Measurements from ENCODE around the gene PBX3.

Gene PBX3

GRCh38 chr9:125757834-125758233 is 10.7 kb downstream of the PBX3 start:
- no peak for TF ChIP-seq CTCF (IDR thresholded peaks at IDR 0.05)

GRCh38 chr9:125758986-125759763 is 12.0 kb downstream of the PBX3 start:
- 0 out of 2 replicates have a peak, but pooled peaks have one; percentile 12 for TF ChIP-seq CTCF (IDR thresholded peaks at IDR 0.05)

GRCh38 chr9:125759764-125760129 is 12.6 kb downstream of the PBX3 start:
- no peak for TF ChIP-seq CTCF (IDR thresholded peaks at IDR 0.05)

DNA sequence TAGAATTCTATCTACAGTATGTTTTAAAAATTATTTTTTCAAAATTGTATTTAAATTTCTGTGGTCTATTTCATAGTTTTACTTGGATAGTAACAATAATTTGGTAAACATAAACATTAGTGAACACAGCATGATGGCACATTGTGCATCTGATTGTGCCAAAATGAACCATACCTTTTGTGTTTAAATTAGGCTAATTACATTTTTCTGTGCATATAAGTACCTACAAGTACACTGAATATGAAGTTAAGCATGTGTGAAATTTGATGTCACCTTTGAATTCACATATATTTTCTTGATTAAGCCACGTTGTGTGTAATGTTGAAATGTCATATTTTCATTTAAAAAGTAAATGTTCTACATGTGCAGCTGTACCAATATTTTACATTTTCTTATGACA is 13.4 kb downstream of the PBX3 start:
- no peak for TF ChIP-seq CTCF (IDR thresholded peaks at IDR 0.05)

- no peak for TF ChIP-seq CTCF (IDR thresholded peaks at IDR 0.05)
Observed at GRCh38 chr9:125761676-125762450, 14.7 kb downstream of the PBX3 start.

GRCh38 chr9:125763394-125763801 is 16.2 kb downstream of the PBX3 start:
- TF ChIP-seq CTCF (IDR thresholded peaks at IDR 0.05), result no peak

DNA sequence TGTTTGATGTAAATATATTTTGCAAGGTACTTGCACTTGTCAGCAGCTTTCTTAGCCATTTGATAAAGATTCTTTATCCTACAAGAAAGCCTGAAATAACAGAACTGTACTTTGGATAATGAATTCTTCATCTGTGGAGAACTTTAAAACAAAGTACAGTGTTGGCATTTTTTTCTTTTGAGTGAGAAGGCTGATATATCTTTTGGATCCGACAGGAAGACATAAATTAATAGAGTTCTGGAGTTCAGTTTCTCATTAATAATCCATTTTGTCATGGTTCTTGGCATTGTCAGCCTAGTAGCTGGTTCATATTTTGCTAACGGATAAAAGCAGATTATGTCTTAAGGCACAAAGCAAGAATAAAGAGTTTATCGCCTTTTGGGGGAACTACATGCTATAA is 17.0 kb downstream of the PBX3 start:
- TF ChIP-seq CTCF (IDR thresholded peaks at IDR 0.05), result no peak

Data from LNCAP (cell line).